Islet of Langerhans (tissue), 1 donor: ENCODE data around the gene ADAM17.

Experiments used
- FAIRE-seq: peaks from one replicate; lab custom pipeline; 2011; peaks lifted over from hg19 to GRCh38; lab: Jason Lieb, UNC

Gene ADAM17

GRCh38 chr2:9467687-9468086 is 87.9 kb downstream of the ADAM17 start:
- no peak for FAIRE-seq

- FAIRE-seq: no peak
These were observed 89.4 kb downstream of the ADAM17 start for GRCh38 chr2:9466147-9466683.

- no peak for FAIRE-seq
These were observed 90.5 kb downstream of the ADAM17 start for GRCh38 chr2:9465170-9465569.

GRCh38 chr2:9463698-9464034 is 92.0 kb downstream of the ADAM17 start:
- FAIRE-seq: no peak

GRCh38 chr2:9462886-9463697 is 92.5 kb downstream of the ADAM17 start:
- FAIRE-seq: no peak

- FAIRE-seq: no peak
These were observed 93.3 kb downstream of the ADAM17 start for GRCh38 chr2:9462313-9462712.

GRCh38 chr2:9461079-9461478 is 94.6 kb downstream of the ADAM17 start:
- no peak for FAIRE-seq

- no peak for FAIRE-seq
These were observed 95.1 kb downstream of the ADAM17 start for GRCh38 chr2:9460441-9461017.

GRCh38 chr2:9451231-9451630 is 104.4 kb downstream of the ADAM17 start:
- FAIRE-seq: no peak

GRCh38 chr2:9445089-9445488 is 110.5 kb downstream of the ADAM17 start:
- no peak for FAIRE-seq

GRCh38 chr2:9443526-9443925 is 112.1 kb downstream of the ADAM17 start:
- FAIRE-seq: no peak

GRCh38 chr2:9441556-9441955 is 114.1 kb downstream of the ADAM17 start:
- FAIRE-seq: no peak

- no peak for FAIRE-seq
These were observed 115.4 kb downstream of the ADAM17 start for GRCh38 chr2:9440058-9440727.

GRCh38 chr2:9439536-9439935 is 116.1 kb downstream of the ADAM17 start:
- no peak for FAIRE-seq
